Esophagus squamous epithelium (tissue), 4 donors: ENCODE data around the gene CAMK2A.

ENCODE experiments used
- POLR2A ChIP-seq, 4 donors: fragments of 450-650 bp; IDR thresholded peaks; one replicate each; pipeline ENCODE4 v1.6.1; 2017; ENCODE audit warnings: antibody characterized with exemption in 4 of 4, mild to moderate bottlenecking in 4 of 4, moderate library complexity in 3 of 4
- TF ChIP-seq, protein P1 (sequence below), 6 experiments: fragments of 450-650 bp in 4 of 6; fragments of 200-600 bp in 2 of 6; sonication (generic) in 2 of 6; IDR thresholded peaks; one replicate each; pipeline ENCODE4 v1.5.1; 2016 to 2019; ENCODE audit warnings: antibody characterized with exemption in 6 of 6, mild to moderate bottlenecking in 4 of 6, moderate library complexity in 4 of 6

DNA sequence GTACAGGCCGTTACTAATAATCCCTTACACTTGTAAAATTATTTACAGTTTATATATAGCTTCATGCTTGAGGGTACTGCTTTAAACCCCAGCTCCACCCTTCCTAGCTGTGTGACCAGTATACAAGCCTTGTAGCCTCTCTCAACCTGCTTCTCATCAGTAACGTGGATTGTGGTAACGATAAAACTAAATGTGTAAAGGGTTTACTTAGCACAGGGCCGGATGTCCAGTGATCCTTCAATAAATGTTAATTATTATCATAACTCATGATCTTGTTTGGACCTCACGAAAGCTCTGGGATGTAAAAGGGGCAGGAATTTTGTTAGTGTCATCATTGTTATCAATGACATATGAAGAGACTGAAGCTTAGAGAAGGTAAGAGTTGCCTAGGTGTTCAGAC lies 20.7 kb upstream of the CAMK2A start:
- TF ChIP-seq, protein P1, sequence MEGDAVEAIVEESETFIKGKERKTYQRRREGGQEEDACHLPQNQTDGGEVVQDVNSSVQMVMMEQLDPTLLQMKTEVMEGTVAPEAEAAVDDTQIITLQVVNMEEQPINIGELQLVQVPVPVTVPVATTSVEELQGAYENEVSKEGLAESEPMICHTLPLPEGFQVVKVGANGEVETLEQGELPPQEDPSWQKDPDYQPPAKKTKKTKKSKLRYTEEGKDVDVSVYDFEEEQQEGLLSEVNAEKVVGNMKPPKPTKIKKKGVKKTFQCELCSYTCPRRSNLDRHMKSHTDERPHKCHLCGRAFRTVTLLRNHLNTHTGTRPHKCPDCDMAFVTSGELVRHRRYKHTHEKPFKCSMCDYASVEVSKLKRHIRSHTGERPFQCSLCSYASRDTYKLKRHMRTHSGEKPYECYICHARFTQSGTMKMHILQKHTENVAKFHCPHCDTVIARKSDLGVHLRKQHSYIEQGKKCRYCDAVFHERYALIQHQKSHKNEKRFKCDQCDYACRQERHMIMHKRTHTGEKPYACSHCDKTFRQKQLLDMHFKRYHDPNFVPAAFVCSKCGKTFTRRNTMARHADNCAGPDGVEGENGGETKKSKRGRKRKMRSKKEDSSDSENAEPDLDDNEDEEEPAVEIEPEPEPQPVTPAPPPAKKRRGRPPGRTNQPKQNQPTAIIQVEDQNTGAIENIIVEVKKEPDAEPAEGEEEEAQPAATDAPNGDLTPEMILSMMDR (IDR thresholded peaks at IDR 0.05) = no peak
- TF ChIP-seq POLR2A (IDR thresholded peaks at IDR 0.05) = no peak
